HL-60/S4 treated with phorbol 12-myristate 13-acetate at 8.2 ng/mL for 4 days and 3 days (cell line): Measurements from ENCODE around the gene ATP6V1B1.

Experiments
- in situ Hi-C: fragments of 300-500 bp; cut with MboI; formaldehyde crosslinking; loops from 2 replicates; pipeline ENCODE4 v1.15.0; 2022; ENCODE audit warnings: low sequenced_read_pairs

The ATP6V1B1 gene

DNA sequence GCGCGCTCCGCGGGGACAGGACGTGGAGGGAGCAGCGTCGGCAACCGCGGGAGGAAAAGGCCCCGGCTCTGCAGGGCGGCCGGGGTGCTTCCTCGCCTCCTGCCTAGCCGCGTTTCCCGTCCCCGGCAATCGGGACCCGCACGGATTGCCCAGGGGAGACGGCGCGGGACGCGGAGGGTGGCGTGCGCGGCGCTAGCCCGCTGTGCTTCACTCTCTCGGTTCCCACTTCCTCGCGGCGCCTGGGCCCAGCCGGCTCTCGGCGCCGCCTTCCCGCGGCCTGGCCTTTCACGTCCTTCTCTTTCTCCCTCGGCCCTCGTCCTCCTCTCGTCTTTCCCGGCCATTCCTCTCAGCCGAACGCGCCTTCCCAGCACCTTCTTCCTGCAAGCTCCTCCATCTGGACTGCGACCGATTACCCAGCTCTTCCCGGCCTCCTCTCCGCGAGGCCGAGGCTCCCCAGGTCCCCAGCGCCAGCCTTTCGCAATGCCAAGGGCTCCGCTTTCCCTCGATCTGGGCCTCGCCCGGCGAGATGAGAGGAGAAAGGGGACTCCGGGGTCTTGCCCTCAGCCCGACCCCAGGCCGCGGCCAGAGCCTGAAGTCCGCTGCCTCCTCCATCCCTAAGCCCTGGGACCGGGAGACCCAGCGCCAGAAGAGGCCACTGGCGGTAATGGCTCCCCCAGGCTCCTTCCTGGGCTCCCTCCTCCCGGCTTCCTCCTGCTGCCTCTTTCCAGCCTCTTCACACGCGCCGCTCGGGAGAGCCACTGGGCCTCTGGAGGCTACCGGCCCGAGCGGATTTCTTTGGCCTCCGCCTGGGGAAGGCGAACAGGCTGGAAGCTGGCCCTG lies 34.3 kb upstream of the ATP6V1B1 start:
- in situ Hi-C loops: no loop called here

DNA sequence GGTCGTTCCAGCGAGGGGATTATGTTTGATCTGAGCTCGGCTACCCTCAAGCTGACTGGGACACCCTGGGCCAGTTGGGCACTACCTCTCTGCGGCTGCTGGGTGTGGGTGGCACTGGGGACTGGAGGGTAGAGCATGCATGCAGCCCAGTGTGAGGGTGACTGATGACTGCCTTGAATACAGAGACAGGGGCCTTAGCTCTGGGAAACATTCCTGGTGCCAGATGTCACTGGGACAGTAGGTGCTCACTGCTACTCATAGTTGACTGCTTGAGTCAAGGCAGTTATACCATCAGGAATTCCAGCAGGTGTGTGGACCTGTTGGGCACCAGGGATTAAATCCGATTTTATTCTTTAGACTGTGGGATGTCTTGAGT lies 33.6 kb upstream of the ATP6V1B1 start:
- in situ Hi-C loops: no loop called here

- in situ Hi-C loops: no loop called here
These were observed 33.1 kb upstream of the ATP6V1B1 start for GRCh38 chr2:70902579-70902978.

DNA sequence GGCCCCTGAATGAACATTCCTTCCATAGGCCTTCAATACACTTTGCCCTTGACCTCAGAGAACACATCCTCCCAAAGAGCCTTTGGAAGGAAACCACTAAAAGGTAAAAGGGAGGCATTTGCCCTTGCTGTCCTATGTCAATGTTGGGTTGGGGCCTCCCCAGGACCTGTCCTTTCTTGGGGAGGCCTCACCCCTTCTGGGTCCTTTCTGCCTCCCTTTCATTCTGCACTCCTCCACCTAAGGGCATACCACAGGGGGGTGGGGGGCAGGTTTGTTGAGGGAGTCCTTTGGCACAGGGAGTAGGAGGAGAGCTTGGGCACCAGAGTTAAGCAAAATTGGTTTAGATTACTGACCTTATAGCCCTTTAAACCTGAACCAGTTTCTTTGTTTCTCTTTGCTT lies 32.5 kb upstream of the ATP6V1B1 start:
- in situ Hi-C loops: no loop called here

GRCh38 chr2:70903641-70904340 lies 31.9 kb upstream of the ATP6V1B1 start:
- in situ Hi-C loops: no loop called here

GRCh38 chr2:70904371-70905216 lies 31.1 kb upstream of the ATP6V1B1 start:
- in situ Hi-C loops: no loop called here

- in situ Hi-C loops: no loop called here
These were observed 30.0 kb upstream of the ATP6V1B1 start for GRCh38 chr2:70905443-70906421.

GRCh38 chr2:70906439-70907005 lies 29.2 kb upstream of the ATP6V1B1 start:
- in situ Hi-C loops: no loop called here

GRCh38 chr2:70907130-70908057 lies 28.3 kb upstream of the ATP6V1B1 start:
- in situ Hi-C loops: no loop called here

DNA sequence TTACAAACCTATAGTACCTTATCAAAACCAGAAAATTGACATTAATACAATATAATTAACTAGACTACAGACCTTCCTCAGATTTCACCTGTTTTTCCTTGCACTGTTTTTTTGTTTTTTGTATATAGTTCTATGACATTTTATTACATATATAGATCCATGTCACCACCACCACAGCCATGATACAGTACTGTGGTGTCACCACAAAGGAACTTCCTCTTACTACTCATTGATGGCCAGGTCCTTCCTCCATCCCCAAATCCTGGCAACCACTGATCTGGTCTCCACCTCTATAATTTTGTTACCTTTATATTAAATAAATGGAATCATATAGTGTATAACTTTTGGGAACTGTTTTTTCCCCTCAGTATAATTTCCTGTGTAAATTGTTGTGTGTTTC lies 19.4 kb upstream of the ATP6V1B1 start:
- in situ Hi-C loops: no loop called here

GRCh38 chr2:70918016-70918415 lies 17.7 kb upstream of the ATP6V1B1 start:
- in situ Hi-C loops: no loop called here

DNA sequence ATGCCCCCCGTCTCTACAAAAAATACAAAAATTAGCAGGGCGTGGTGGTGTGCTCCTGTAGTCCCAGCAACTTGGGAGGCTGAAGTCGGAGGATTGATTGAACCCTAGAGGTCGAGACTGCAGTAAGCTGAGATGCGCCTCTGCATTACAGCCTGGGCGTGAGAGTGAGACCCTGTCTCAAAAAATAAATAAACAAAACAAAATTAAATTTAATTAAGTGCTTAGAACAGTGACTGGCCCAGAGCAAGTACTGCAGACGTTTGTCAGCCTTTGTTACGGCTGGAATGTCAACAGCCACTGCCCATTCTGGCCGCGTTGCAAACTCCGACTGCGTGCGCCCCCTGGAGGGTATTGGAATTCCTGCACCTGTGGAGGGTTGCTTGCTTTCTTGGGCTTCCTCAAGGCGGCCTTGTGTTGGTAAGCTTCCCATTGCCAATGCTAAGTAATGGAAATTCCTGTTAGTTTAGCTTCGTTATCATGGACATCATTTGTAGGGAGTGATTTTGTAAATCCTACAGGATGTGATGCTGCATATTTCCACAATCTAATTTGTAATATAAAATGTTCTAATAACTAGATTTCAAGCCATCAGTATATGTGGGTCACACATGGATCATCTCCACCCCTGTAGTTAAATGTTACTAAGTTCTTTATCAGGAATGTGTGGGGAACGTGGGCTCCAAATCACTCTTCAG lies 15.9 kb upstream of the ATP6V1B1 start:
- in situ Hi-C loops: no loop called here

- in situ Hi-C loops: no loop called here
These were observed 15.4 kb upstream of the ATP6V1B1 start for GRCh38 chr2:70920367-70920715.

DNA sequence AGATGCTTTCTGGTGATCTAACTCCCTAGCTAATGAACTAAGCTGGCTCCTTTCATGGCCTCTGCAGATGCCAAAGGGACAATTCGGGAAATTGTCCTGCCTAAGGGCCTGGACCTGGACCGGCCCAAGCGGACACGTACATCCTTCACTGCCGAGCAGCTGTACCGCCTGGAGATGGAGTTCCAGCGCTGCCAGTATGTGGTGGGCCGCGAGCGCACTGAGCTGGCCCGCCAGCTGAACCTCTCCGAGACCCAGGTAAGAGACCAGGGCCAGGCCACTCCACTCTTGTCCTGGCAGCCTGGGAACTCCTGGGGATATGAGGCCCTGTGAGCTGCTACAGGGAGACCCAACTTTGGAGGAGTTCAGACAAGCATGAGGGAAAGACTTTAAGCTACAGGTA lies 14.7 kb upstream of the ATP6V1B1 start:
- in situ Hi-C loops: no loop called here

DNA sequence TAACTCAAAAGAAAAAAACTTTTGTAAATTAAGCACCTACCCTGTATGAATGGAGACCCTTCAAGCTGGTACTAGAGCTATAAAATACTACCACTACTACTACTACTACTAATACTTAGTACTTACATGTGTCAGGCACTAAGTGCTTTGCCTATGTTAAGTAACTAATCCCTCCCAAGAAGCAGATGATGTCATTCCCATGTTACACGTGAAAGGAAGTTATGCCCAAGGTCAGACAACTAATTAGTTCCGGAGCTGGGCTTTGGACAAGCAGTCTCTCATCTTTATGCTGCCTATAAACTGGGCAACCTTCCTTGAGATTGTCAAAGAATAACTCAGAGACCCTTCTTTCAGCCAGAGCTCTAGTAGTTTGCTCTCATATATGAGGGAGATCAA lies 13.9 kb upstream of the ATP6V1B1 start:
- in situ Hi-C loops: no loop called here

- in situ Hi-C loops: no loop called here
These were observed 13.2 kb upstream of the ATP6V1B1 start for GRCh38 chr2:70922235-70923234.

- in situ Hi-C loops: no loop called here
These were observed 12.2 kb upstream of the ATP6V1B1 start for GRCh38 chr2:70923378-70924015.
